Heart left ventricle (tissue), 16 donors: ENCODE results near the gene TIMM29. TPM values are rescaled to one million over a fixed set of nuclear protein-coding genes. Genes with fewer than 3 reads are reported as not detected.
"Not testable (repeated sequence)": the region's sequence is repeated elsewhere in the genome, so short reads cannot be mapped to it uniquely, and the experiment has no call there.

ENCODE experiments used
- ATAC-seq, 4 donors: fragments of 200-7000 bp; cut with Tn5 transposase; one replicate each; pipeline ENCODE4 v1.9.1; 2020 to 2022; ENCODE audit warnings: moderate library complexity in 4 of 4, mild to moderate bottlenecking in 3 of 4, moderate number of reproducible peaks in 1 of 4
- DNase-seq, 5 donors: peaks; one replicate each; pipeline ENCODE4 v3.0.0-alpha.2; 2020
- H3K27ac ChIP-seq, 12 donors: fragments of 200-600 bp; sonication (generic) in 4 of 12; one replicate each; pipeline versions ENCODE4 v1.5.0 to v1.8.0; 2016 to 2022; ENCODE audit warnings: mild to moderate bottlenecking in 2 of 12
- H3K27me3 ChIP-seq, 9 donors: fragments of 200-600 bp; sonication (generic) in 2 of 9; one replicate each; pipeline versions ENCODE4 v1.5.1 to v1.8.0; 2016 to 2022; ENCODE audit warnings: mild to moderate bottlenecking in 3 of 9
- H3K36me3 ChIP-seq, 9 donors: fragments of 200-600 bp; sonication (generic) in 2 of 9; one replicate each; pipeline versions ENCODE4 v1.5.0 to v1.8.0; 2018 to 2022; ENCODE audit warnings: mild to moderate bottlenecking in 2 of 9
- H3K4me1 ChIP-seq, 12 donors: fragments of 200-600 bp; sonication (generic) in 4 of 12; one replicate each; pipeline versions ENCODE4 v1.5.0 to v1.8.0; 2016 to 2022; ENCODE audit warnings: mild to moderate bottlenecking in 3 of 12
- H3K4me3 ChIP-seq, 12 donors: fragments of 200-600 bp; sonication (generic) in 4 of 12; one replicate each; pipeline versions ENCODE4 v1.5.0 to v1.8.0; 2017 to 2022; ENCODE audit warnings: mild to moderate bottlenecking in 9 of 12, moderate library complexity in 4 of 12
- H3K9me3 ChIP-seq, 12 donors: fragments of 200-600 bp; sonication (generic) in 4 of 12; one replicate each; pipeline versions ENCODE4 v1.5.0 to v1.8.0; 2016 to 2022; ENCODE audit warnings: mild to moderate bottlenecking in 1 of 12
- CTCF ChIP-seq, 12 donors: fragments of 200-600 bp; sonication (generic) in 4 of 12; IDR thresholded peaks; one replicate each; pipeline versions ENCODE4 v1.5.0 to v1.8.0; 2018 to 2022; ENCODE audit warnings: antibody characterized with exemption in 12 of 12, mild to moderate bottlenecking in 5 of 12
- POLR2A ChIP-seq, 2 donors: fragments of 450-650 bp; IDR thresholded peaks; one replicate each; pipeline ENCODE4 v1.6.1; 2017; ENCODE audit warnings: antibody characterized with exemption in 2 of 2, mild to moderate bottlenecking in 2 of 2, moderate library complexity in 2 of 2
- WGBS, 4 donors: extraction: QIAGEN DNeasy Blood & Tissue Kit in 2 of 4; methylation state at CpG; one replicate each; pipeline versions ENCODE4 v1.1.5 to v1.1.7; 2013 to 2018; 5-methylcytosine and 5-hydroxymethylcytosine counted together
- intact Hi-C, 10 donors: fragments of 100-400 bp; cut with DNase I; formaldehyde crosslinking; loops; one replicate each; pipeline versions ENCODE4 v1.11.1 to v1.14.2; 2022
- polyA plus RNA-seq, 2 donors: library from polyadenylated mRNA; stranded (reverse); fragments of 200-250 nt; gene quantifications; one replicate each; pipeline ENCODE4 v1.2.3, GENCODE V29; 2013
- total RNA-seq, 9 donors: library from RNA; depleted of rRNA in 2 of 9; stranded (reverse); fragments of >200 nt in 2 of 9; fragmentation: NEBNext Ultra II Directional in 3 of 9; extraction: Animal tissue kit (Norgen Biotek cat#: 25700) in 3 of 9; gene quantifications; one replicate each; pipeline versions ENCODE4 v1.1.0 to v1.2.4, GENCODE V29; 2016 to 2023
- donor health status: ischemic (EF 13 %, LVEDD 7.1; RV severe dilation, severe dysfunction).
- donor health status: healthy with polysubstance abuse.
- donor health status: DM: no; HTN: yes; CAD: no.
- donor health status: DM: no; HTN: no; CAD: no.
- donor health status: ischemic (EF 25% LVEDD 6.9; RV normal size, moderate dysfunction).
- donor health status: ischemic (EF 25% LVEDD 5.7; RV mildly dilated, moderate dysfunction).
- donor health status: healthy.
- donor health status: DM: yes; HTN: yes; CAD: no.
- donor health status: ischemic (EF 35%, LVEDD 5.7; RV mildly dilated, moderate dysfunction).
- donor health status: nonischemic (EF 11% LVEDD 7.7; RV severe dilation, severe dysfunction).
- donor health status: DM: yes; HTN: yes; CAD: no.
- donor health status: PGD.
- donor health status: ischemic (EF 29% LVEDD 5.4; RV normal size, mild dysfunction).
- donor health status: nonischemic (EF 23%, LVEDD 6.1; RV moderate dilation, normal function).

Gene TIMM29
- total and polyA plus RNA-seq, 11 donors: 10.0 to 29.3 (median 14.9) TPM

GRCh38 chr19:10929402-10929794 lies 787 bp downstream of the TIMM29 start:
- intact Hi-C loops: loop anchor here in 7 of 10 donors (2.0 to 5.0 kb wide), 4 partner anchors 52 to 59 kb away; partner anchors contain the start of gene CARM1 (in 2 of the 7)
- WGBS, 4 donors: 8 to 15% (median 12%) methylated on average over 11 to 27 of the region's 27 CpGs
- peaks cover 3 to 32% (median 18%) of the 10 kb centered on the region in 12 donors for H3K4me1 ChIP-seq
- no peak for TF ChIP-seq CTCF (IDR thresholded peaks at IDR 0.05)
- TF ChIP-seq POLR2A (IDR thresholded peaks at IDR 0.05): no peak
- H3K36me3 ChIP-seq: peaks cover 0 to 41% (median 22%) of the 10 kb centered on the region in 9 donors
- peak overlapping the region; percentile 72 to 100 (median 96) for H3K4me3 ChIP-seq
- ATAC-seq: no peak
- H3K27ac ChIP-seq: peak overlapping the region in 10 of 12 donors; percentile 70 to 92 (median 86)
- no peaks in the 10 kb centered on the region for H3K9me3 ChIP-seq
- DNase-seq: no peak
- H3K27me3 ChIP-seq: no peaks in the 10 kb centered on the region

- H3K9me3 ChIP-seq: no peaks in the 10 kb centered on the region
- intact Hi-C loops: loop anchor here in 6 of 10 donors (5.0 to 10.0 kb wide), 6 partner anchors 47 to 269 kb away; no protein-coding TSS in a partner anchor
- TF ChIP-seq CTCF (IDR thresholded peaks at IDR 0.05): no peak
- no peak for TF ChIP-seq POLR2A (IDR thresholded peaks at IDR 0.05)
- 85 to 93% (median 88%) methylated on average over 7 to 9 of the region's 9 CpGs for WGBS, 4 donors
- no peak overlapping the region for H3K4me3 ChIP-seq
- peaks cover 0 to 10% (median 2%) of the 10 kb centered on the region in 12 donors for H3K4me1 ChIP-seq
- ATAC-seq: peak in 1 of 4 donors; percentile 35
- no peaks in the 10 kb centered on the region for H3K27me3 ChIP-seq
- H3K36me3 ChIP-seq: peaks cover 0 to 30% (median 12%) of the 10 kb centered on the region in 9 donors
- no peak overlapping the region for H3K27ac ChIP-seq
- no peak for DNase-seq
These were observed 6.9 kb downstream of the TIMM29 start for GRCh38 chr19:10935371-10936059.

- Histone ChIP-seq H3K27ac (no peak overlapping the region), H3K36me3 (peaks cover 0 to 21% (median 8%) of the 10 kb centered on the region in 9 donors), H3K4me3 (peak overlapping the region in 2 of 12 donors; percentile 0 to 26), H3K9me3 (no peaks in the 10 kb centered on the region), H3K4me1 (peaks cover 0 to 8% (median 0%) of the 10 kb centered on the region in 12 donors), H3K27me3 (no peaks in the 10 kb centered on the region)
- ATAC-seq (peak; percentile 60 to 84 (median 79)), DNase-seq (no peak)
- peak; percentile 45 to 63 (median 58) for TF ChIP-seq CTCF (IDR thresholded peaks at IDR 0.05)
- no peak for TF ChIP-seq POLR2A (IDR thresholded peaks at IDR 0.05)
- 2 to 7% (median 3%) methylated on average over 11 of the region's 11 CpGs for WGBS, 4 donors
- intact Hi-C loops: loop anchor here in 6 of 10 donors (5.0 to 10.0 kb wide), 6 partner anchors 46 to 268 kb away; no protein-coding TSS in a partner anchor
These were observed 8.1 kb downstream of the TIMM29 start for GRCh38 chr19:10936661-10937084.

- 82 to 87% (median 84%) methylated on average over 14 of the region's 14 CpGs for WGBS, 4 donors
These were observed 13.0 kb downstream of the TIMM29 start for GRCh38 chr19:10941649-10942048.

GRCh38 chr19:10943412-10943811 lies 14.8 kb downstream of the TIMM29 start:
- H3K4me3 ChIP-seq, H3K36me3 ChIP-seq, H3K27ac ChIP-seq, DNase-seq, H3K9me3 ChIP-seq, H3K27me3 ChIP-seq, H3K4me1 ChIP-seq, ATAC-seq: not testable (repeated sequence)
- intact Hi-C loops: loop anchor here in 4 of 10 donors (10.0 kb wide), 4 partner anchors 51 to 181 kb away; no protein-coding TSS in a partner anchor
- 85 to 98% (median 92%) methylated on average over 4 of the region's 4 CpGs for WGBS, 4 donors

More at GRCh38 chr19:10941649-10942048, 13.0 kb downstream of the TIMM29 start:
- peaks cover 0 to 11% (median 3%) of the 10 kb centered on the region in 12 donors for H3K4me1 ChIP-seq
- intact Hi-C loops: loop anchor here in 4 of 10 donors (10.0 kb wide), 4 partner anchors 53 to 183 kb away; no protein-coding TSS in a partner anchor
- H3K4me3 ChIP-seq, ATAC-seq, H3K27ac ChIP-seq, H3K27me3 ChIP-seq, H3K36me3 ChIP-seq, DNase-seq, H3K9me3 ChIP-seq: not testable (repeated sequence)
